NCI-H1694 (cell line): ENCODE data around the gene SLC19A1.

Experiments
- DNase-seq: peaks from one replicate; lab custom pipeline; 2025; lab: John Stamatoyannopoulos, UW

Gene SLC19A1

GRCh38 chr21:45466330-45467220 is 75.7 kb downstream of the SLC19A1 start:
- DNase-seq = no peak

DNA sequence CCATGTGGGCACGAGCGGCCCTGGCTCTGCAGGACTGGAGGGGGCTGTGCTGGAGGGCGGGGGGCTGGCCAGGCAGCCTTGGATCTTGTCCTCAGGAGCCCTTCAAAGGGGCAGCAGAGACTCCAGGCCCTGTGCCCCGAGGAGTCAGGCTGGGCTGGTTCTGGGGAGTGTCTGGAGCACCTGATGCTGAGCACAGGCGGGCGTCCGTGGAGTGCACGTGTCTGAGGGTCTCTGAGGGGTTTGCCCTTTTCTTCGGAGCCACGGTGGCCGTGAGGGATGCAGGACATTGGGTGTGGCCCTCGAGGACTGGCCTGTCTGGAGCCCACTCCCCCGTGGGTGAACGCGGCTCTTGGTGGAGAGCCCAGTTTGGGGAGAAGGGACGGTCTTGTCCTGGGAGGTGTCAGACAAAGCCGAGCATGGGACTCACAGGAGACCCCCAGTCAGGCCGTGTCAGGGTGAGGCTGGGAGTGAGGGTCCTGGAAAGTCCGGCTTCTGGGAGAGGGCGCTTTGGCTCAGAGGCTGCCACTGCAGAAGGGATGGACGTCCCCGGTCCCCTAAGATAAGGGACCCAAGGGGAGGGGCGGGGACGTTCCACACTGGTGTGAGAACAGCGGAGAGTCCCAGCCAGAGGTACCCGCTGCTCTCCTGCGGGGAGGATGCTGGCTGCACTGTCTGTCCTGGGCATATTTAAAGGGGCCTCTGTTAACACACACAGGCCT is 76.5 kb downstream of the SLC19A1 start:
- DNase-seq = no peak

- DNase-seq = no peak
Measured at GRCh38 chr21:45465105-45465504, 77.1 kb downstream of the SLC19A1 start.

- DNase-seq = no peak
Measured at GRCh38 chr21:45464309-45464708, 77.9 kb downstream of the SLC19A1 start.

- no peak for DNase-seq
Measured at GRCh38 chr21:45463871-45464270, 78.4 kb downstream of the SLC19A1 start.

- DNase-seq = no peak
Measured at GRCh38 chr21:45461806-45462341, 80.4 kb downstream of the SLC19A1 start.

- DNase-seq = no peak
Measured at GRCh38 chr21:45461369-45461750, 80.9 kb downstream of the SLC19A1 start.

DNA sequence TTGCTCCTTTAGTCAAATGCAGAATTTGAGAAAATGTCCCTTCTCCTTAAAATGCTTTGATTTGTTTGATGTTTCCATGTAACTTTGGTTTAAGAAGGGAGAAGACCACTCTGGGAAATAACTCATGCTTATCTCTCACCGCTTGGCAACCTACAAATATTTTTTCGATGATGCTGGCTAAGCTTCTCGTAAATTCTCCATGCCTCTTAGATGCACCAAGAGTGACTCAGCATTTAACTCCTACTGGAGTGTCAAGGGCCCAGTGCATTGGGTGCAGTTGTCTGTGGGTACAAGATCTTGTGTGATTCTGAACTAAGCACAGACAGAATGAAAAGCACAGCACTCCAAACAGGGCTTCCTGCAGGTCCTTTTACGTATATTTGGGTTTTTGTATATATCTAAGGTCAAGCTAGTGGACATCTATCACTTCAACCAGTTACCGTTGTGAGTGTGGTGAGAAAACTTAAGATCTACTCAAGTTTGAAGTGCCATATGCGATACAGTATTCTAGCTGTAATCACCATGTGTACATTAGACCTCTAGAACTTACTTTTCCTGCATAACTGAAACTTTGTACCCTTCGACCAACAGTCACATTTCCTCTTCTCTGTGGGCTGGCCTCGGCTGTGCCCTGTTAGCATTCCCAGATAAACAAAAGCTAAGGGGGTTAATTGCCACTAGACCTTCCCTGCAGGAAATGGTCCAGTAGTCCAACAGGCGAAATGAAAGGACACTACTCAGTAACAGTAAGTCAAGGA is 81.5 kb downstream of the SLC19A1 start:
- no peak for DNase-seq

GRCh38 chr21:45460011-45460565 is 82.2 kb downstream of the SLC19A1 start:
- no peak for DNase-seq

DNA sequence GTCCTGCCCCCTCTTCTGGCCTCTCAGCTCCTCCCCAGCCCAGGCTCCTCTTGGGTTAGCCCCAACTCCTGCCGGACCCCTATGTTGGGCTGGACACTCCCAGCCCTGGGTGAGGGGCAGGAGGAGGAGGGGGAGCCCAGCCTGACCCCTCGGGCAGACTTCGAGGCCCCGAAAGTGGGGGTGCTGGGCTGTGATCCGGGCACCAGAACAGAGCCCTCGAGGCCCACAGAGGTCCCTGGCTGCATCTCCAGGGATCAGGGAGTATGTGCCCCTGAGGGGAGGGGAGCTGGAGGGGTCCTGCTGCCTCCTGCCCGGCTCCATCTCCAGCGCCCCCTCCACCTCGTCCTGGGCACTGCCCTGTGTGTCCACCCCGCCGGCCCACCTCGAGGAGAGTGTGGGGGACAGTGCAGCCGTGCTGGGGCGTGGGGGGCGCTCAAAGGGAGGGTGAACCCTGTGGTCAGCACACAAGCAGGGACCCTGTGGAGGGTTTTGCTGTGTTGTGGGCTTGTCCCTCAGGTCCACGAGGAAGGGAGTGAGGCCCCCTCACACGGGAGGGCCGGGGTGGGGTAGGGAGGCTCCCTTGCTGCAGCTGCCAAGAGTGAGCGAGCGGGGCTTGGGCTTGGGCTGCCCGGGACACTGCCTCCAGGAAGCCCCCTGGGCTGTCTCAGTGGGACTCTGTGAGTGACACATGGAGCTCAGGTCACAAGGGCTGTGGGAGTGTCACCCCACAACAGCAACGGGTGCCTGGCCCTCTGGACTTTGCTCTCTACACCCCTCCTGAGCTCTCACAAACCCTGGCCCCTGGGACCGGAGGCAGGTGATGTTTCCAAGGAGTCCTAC is 82.8 kb downstream of the SLC19A1 start:
- no peak for DNase-seq

GRCh38 chr21:45458281-45459170 is 83.7 kb downstream of the SLC19A1 start:
- DNase-seq = no peak

DNA sequence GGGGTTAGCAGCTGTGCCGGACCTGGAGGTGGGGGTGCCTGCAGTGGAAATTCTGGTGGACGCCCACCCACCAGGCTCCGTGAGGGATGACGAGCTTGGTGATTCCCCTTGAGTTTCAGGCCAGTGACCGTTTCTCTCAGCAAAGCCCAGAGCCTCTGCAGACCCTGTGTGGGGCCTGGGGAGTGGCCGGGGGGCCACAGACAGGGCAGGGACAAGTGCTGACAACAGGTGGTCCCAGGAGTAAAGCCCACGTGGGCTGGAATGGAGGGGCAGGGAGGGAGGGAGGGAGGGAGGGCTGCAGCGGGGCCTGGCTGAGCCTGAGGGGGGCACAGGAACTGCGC is 84.4 kb downstream of the SLC19A1 start:
- no peak for DNase-seq

GRCh38 chr21:45457161-45457831 is 84.9 kb downstream of the SLC19A1 start:
- no peak for DNase-seq

GRCh38 chr21:45456584-45457160 is 85.6 kb downstream of the SLC19A1 start:
- DNase-seq = no peak

GRCh38 chr21:45455674-45456583 is 86.3 kb downstream of the SLC19A1 start:
- DNase-seq = no peak

- DNase-seq = no peak
Measured at GRCh38 chr21:45454926-45455673, 87.1 kb downstream of the SLC19A1 start.
